Measurements from ENCODE around the gene MAGI2. TPM values are rescaled to one million over a fixed set of nuclear protein-coding genes. Genes with fewer than 3 reads are reported as not detected.

MAGI2 gene
- total and polyA plus RNA-seq, 2 donors from 2014 or later = 4.4 to 9.0 TPM

DNA sequence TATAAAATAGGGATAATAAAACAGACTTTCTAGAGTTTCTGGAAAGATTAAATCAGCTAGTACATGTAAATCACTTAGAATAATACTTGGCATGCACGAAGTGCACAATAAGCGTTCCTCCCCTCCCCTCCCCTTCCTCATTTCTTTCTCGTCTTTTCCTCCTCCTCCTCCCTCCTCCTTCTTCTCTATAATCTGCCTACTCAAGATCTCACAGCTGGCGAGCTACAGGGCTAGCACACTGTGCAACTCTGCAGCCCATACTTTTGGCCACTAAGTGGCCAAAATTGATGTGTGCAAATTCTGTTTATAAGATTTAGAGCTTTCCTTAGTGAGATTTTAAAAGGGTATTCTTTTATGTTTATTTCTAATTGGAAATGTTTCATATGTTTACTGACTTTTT lies 1089.6 kb downstream of the MAGI2 start:
- no peak overlapping the region for H3K9ac ChIP-seq (ENCODE audit: low read length in 3 of 3)
- no peak overlapping the region for H3K4me3 ChIP-seq (ENCODE audit: low read length in 3 of 3)
- no peaks in the 10 kb centered on the region for H3K27me3 ChIP-seq (ENCODE audit: control insufficient read depth, insufficient read depth, low read length)
- TF ChIP-seq, protein P1, sequence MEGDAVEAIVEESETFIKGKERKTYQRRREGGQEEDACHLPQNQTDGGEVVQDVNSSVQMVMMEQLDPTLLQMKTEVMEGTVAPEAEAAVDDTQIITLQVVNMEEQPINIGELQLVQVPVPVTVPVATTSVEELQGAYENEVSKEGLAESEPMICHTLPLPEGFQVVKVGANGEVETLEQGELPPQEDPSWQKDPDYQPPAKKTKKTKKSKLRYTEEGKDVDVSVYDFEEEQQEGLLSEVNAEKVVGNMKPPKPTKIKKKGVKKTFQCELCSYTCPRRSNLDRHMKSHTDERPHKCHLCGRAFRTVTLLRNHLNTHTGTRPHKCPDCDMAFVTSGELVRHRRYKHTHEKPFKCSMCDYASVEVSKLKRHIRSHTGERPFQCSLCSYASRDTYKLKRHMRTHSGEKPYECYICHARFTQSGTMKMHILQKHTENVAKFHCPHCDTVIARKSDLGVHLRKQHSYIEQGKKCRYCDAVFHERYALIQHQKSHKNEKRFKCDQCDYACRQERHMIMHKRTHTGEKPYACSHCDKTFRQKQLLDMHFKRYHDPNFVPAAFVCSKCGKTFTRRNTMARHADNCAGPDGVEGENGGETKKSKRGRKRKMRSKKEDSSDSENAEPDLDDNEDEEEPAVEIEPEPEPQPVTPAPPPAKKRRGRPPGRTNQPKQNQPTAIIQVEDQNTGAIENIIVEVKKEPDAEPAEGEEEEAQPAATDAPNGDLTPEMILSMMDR (IDR thresholded peaks at IDR 0.05; ENCODE audit: borderline replicate concordance, extremely low read depth, insufficient read depth) = no peak
- no peaks in the 10 kb centered on the region for H3K4me1 ChIP-seq (ENCODE audit: control insufficient read depth in 2 of 3, insufficient read depth in 2 of 3, low read depth in 1 of 3, low read length in 3 of 3)
- no peak for DNase-seq
- no peak overlapping the region for H3K27ac ChIP-seq (ENCODE audit: low read depth in 2 of 2, low read length in 2 of 2)
- no peaks in the 10 kb centered on the region for H3K36me3 ChIP-seq (ENCODE audit: control insufficient read depth in 2 of 3, insufficient read depth in 3 of 3, low read length in 3 of 3)
- H3K9me3 ChIP-seq (ENCODE audit: control insufficient read depth in 2 of 3, insufficient read depth in 1 of 3, low read length in 3 of 3) = no peaks in the 10 kb centered on the region
- intact Hi-C loops (cut with DNase I) = no loop called here
- FAIRE-seq = no peak

- Histone ChIP-seq H3K36me3 (ENCODE audit: control insufficient read depth in 2 of 3, insufficient read depth in 3 of 3, low read length in 3 of 3) (no peaks in the 10 kb centered on the region), H3K27ac (ENCODE audit: low read depth in 2 of 2, low read length in 2 of 2) (no peak overlapping the region), H3K4me1 (ENCODE audit: control insufficient read depth in 2 of 3, insufficient read depth in 2 of 3, low read depth in 1 of 3, low read length in 3 of 3) (no peaks in the 10 kb centered on the region), H3K27me3 (ENCODE audit: control insufficient read depth, insufficient read depth, low read length) (no peaks in the 10 kb centered on the region), H3K4me3 (ENCODE audit: low read length in 3 of 3) (no peak overlapping the region), H3K9ac (ENCODE audit: low read length in 3 of 3) (no peak overlapping the region), H3K9me3 (ENCODE audit: control insufficient read depth in 2 of 3, insufficient read depth in 1 of 3, low read length in 3 of 3) (no peaks in the 10 kb centered on the region)
- DNase-seq (no peak), FAIRE-seq (no peak)
- intact Hi-C loops (cut with DNase I) = no loop called here
- TF ChIP-seq, protein P1 (IDR thresholded peaks at IDR 0.05; ENCODE audit: borderline replicate concordance, extremely low read depth, insufficient read depth) = no peak
These were observed 1093.6 kb downstream of the MAGI2 start for GRCh38 chr7:78359836-78360235.

DNA sequence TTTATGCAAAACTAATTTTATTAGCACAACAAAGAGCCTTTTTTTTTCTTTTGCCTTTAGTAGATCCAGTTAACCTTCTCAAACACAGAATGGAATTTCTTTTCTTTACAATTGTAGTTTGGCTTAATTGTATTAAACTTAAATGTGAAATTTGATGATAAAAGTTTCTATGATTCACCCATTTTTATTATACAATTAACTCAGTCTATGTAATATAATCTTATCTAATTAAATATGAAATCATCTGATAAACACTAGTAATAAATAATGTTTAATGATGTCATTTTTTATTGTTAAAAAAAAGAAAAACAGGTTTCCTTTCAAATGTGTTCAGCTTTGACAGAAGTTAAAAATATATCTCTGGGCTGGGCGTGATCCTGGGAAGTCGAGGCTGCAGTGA lies 1095.8 kb downstream of the MAGI2 start:
- intact Hi-C loops (cut with DNase I) = no loop called here
- Histone ChIP-seq H3K4me3 (ENCODE audit: low read length in 3 of 3) (no peak overlapping the region), H3K27me3 (ENCODE audit: control insufficient read depth, insufficient read depth, low read length) (no peaks in the 10 kb centered on the region), H3K36me3 (ENCODE audit: control insufficient read depth in 2 of 3, insufficient read depth in 3 of 3, low read length in 3 of 3) (no peaks in the 10 kb centered on the region), H3K9me3 (ENCODE audit: control insufficient read depth in 2 of 3, insufficient read depth in 1 of 3, low read length in 3 of 3) (no peaks in the 10 kb centered on the region), H3K9ac (ENCODE audit: low read length in 3 of 3) (no peak overlapping the region), H3K27ac (ENCODE audit: low read depth in 2 of 2, low read length in 2 of 2) (no peak overlapping the region), H3K4me1 (ENCODE audit: control insufficient read depth in 2 of 3, insufficient read depth in 2 of 3, low read depth in 1 of 3, low read length in 3 of 3) (no peaks in the 10 kb centered on the region)
- peak; percentile 52 for FAIRE-seq
- TF ChIP-seq, protein P1 (IDR thresholded peaks at IDR 0.05; ENCODE audit: borderline replicate concordance, extremely low read depth, insufficient read depth) = no peak
- DNase-seq = no peak

DNA sequence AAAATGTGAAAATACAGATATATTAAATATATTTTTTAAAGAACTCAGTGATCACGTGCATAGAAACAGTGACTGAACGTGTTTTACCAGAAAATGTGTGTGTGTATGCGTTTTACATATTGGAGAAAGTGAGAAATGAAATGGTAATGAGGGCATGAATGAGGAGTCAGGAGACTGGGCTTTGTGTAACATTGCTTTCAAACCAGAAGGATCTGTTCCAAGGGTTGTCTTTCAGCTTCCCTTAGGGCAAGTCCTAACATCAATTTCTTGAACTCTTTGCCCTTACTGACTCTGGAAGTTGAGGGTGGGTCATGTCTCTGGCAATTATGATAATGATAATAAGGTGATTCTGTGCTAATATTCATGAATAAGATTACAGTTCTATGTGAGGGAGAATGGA lies 1097.6 kb downstream of the MAGI2 start:
- H3K27ac ChIP-seq (ENCODE audit: low read depth in 2 of 2, low read length in 2 of 2) = no peak overlapping the region
- TF ChIP-seq, protein P1 (IDR thresholded peaks at IDR 0.05; ENCODE audit: borderline replicate concordance, extremely low read depth, insufficient read depth) = no peak
- H3K4me3 ChIP-seq (ENCODE audit: low read length in 3 of 3) = no peak overlapping the region
- no peaks in the 10 kb centered on the region for H3K27me3 ChIP-seq (ENCODE audit: control insufficient read depth, insufficient read depth, low read length)
- no peaks in the 10 kb centered on the region for H3K4me1 ChIP-seq (ENCODE audit: control insufficient read depth in 2 of 3, insufficient read depth in 2 of 3, low read depth in 1 of 3, low read length in 3 of 3)
- no peaks in the 10 kb centered on the region for H3K9me3 ChIP-seq (ENCODE audit: control insufficient read depth in 2 of 3, insufficient read depth in 1 of 3, low read length in 3 of 3)
- intact Hi-C loops (cut with DNase I) = no loop called here
- DNase-seq = no peak
- H3K36me3 ChIP-seq (ENCODE audit: control insufficient read depth in 2 of 3, insufficient read depth in 3 of 3, low read length in 3 of 3) = no peaks in the 10 kb centered on the region
- no peak for FAIRE-seq
- no peak overlapping the region for H3K9ac ChIP-seq (ENCODE audit: low read length in 3 of 3)
